GM21619 (cell line): Measurements from ENCODE around the gene PDZRN4.
"Not testable (repeated sequence)": the region's sequence is repeated elsewhere in the genome, so short reads cannot be mapped to it uniquely, and the experiment has no call there.

ENCODE experiments used
- ATAC-seq: cut with Tn5 transposase; IDR thresholded peaks from one replicate; pipeline ENCODE4 v1.9.1; 2021; ENCODE audit not compliant: unreplicated experiment

The PDZRN4 gene

DNA sequence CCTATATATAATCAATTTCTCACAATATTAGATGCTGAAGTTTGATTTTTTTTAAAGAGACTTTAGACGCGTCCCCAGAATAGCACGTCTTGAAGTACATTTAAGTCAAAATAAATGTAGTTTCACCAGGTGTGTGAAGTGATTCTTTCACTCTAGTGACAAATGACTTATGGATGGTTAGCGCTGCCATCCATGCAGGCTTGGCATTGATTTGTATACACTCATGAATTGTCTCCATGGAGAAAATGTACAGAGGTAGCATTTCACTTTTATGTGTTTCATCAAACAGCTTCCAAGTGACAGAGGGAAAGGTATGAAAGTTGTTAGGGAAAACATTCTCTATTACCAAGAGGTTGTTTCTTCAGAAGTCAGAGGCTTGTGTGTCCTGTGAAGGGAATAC, 360.8 kb downstream of the PDZRN4 start:
- ATAC-seq: no peak

DNA sequence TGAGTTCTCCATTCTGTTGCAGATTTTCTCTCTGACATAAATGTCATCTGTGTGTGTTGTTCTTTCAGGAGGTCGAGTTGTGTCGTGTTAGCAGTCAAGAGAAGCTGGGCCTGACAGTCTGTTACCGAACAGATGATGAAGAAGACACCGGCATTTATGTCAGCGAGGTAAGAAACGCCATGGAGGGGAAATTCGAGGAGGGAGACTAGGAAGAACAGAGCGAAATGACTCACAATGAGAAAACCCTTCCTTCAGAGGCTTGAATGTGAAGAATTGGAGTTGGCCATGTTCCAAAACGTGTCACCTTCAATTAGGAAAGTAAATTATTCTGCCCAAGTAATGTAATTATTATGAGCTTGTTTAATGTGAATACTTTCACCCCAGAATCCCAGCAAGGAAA, 364.5 kb downstream of the PDZRN4 start:
- no peak for ATAC-seq

DNA sequence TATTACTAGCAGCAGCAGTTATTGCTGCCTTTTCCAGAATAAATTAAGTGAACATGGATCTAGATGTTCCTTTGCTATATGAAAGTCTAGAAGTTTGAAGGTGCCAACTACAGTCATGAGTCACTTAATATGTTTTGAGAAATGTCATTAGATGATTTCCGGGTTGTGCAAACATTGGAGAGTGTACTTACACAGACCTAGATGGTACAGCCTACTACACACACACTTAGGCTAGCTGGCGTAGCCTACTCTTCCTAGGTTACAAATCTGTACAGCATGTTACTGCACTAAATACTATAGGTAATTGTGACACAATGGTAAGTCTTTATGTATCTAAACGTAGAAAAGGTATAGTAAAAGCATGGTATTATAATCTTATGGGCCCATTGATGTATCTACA, 368.1 kb downstream of the PDZRN4 start:
- ATAC-seq: no peak

DNA sequence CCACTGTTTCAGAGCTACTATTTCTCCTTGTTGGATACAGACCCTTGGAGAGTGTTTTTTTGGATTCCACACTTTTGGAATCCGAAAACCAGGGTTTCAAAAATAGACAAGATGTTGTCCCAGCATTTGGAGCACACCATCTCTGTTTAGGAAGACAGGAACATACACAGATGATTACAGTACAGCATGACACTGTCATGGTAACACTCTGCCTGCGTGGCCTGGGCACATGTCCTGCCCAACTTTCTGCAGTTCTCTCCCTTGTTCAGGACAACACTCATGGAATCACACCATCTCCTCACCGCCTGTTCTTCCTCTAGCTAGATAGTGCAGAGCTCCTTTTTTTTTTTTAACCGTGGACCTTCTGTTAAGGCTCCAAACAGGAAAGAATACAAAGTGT, 369.2 kb downstream of the PDZRN4 start:
- ATAC-seq: no peak

DNA sequence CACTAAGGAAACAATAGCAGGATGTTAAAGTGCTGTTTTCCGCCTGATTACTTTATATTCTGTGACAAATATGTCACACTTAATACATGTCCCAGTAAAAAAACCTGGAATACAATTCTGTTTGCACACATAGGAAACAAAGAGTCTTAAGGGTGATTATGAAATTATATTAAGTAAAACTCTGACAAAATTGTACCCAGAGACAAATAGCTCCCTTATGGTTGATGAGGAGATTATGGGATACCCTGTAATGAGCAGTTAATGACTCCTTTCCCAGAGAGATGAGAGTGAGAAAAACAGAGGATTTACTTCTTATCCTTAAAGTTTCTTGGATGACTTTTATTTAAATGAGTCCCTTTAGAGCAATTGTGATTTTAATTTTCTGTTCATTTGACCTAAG, 370.6 kb downstream of the PDZRN4 start:
- ATAC-seq: no peak

DNA sequence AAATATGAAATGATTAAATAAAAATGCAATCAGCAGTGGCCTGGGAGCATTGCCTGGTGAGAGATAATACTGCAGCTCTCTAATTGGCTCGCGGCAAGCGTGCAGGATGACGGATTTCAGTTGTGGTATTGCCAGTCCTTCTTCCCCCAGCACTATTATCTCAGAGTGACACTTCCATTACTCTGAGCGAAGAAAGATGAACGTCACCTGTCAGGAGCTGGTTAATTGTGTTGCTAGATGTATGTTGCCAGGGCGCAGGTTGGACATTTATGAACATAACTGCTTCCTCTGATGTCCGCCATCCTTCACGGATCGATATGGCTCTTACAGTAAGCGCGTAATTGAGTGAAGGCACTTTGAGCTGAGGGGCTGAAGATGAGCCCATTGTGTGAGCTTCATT, 374.9 kb downstream of the PDZRN4 start:
- no peak for ATAC-seq

DNA sequence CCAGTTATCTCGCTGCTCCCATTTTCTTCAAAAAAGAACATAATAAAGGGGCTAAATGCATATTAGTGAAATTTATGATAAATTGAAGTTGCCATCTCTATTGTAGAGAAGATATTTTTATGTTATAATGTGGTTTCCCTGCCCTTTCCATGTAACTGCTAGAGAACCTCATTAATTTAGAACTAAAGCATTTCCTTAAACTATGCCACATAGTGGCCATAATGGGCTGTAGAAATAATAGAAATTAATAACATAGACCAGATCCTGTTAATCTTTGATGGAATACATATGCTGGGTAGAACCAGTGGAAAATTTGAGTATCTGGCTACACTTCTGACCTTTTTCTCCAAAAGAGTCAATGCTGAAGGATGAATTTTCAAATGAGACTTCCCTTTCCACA, 376.7 kb downstream of the PDZRN4 start:
- no peak for ATAC-seq

DNA sequence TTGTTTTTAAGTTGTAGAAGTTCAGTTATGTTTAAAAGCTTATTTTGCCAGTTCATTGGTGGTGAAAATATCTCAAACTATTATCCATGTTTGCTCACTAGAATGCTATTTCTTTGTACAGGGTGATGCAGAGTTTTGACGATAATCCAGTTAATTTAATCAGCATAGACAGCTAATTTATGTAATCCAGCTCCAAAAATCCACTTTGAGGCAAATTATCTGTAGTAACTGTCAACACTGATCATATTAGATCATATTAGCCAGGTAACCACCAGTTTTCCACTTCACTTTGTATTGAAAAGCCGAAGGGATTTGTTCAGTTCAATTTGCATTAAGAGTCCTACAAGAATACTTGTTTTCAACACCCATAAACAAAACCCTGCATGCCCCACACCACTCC, 378.6 kb downstream of the PDZRN4 start:
- no peak for ATAC-seq

DNA sequence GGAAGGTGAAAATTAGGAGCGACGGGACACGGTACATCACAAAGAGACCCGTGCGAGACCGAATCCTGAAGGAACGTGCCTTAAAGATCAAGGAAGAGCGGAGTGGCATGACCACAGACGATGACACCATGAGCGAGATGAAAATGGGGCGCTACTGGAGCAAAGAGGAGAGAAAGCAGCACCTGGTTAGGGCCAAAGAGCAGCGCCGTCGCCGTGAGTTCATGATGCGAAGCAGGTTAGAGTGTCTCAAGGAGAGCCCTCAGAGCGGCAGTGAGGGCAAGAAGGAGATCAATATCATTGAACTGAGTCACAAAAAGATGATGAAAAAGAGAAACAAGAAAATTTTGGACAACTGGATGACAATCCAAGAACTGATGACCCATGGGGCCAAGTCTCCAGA, 385.3 kb downstream of the PDZRN4 start:
- no peak for ATAC-seq

DNA sequence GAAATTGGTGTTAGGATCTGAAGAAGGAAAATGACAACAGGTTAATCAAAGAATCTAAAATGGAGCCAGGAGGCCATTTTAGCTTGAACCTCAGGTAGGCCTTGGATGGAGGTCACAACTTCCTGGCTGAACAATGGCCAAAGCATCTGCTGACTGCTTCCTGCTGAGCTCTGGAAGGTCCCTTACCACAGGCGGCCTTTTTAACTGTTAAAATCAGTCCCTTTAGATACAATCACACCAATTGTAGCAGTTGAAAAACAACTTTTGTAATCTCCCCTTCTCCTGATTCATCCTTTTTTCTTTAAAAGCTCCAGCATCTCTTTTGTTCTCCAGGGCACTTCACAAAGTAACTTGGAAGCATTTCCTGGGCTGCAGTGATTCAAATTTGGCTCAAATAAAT, 388.8 kb downstream of the PDZRN4 start:
- ATAC-seq: no peak

DNA sequence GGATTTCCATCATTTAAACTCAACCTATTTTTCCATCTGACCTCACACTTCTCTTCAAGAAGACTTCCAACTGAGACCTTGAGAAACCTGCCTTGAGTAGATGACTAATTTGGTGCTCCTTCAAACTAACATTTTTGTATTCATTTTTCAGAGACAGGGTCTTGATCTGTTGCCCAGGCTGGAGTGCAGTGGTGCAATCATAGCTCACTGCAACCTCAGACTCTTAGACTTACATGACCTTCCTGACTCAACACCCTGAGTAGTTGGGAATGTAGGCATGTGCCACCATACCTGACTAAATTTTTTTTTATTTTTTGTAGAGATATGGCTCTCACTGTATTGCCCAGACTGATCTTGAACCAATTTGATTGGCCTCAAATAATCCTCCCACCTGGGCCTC, 389.9 kb downstream of the PDZRN4 start:
- ATAC-seq: no peak

DNA sequence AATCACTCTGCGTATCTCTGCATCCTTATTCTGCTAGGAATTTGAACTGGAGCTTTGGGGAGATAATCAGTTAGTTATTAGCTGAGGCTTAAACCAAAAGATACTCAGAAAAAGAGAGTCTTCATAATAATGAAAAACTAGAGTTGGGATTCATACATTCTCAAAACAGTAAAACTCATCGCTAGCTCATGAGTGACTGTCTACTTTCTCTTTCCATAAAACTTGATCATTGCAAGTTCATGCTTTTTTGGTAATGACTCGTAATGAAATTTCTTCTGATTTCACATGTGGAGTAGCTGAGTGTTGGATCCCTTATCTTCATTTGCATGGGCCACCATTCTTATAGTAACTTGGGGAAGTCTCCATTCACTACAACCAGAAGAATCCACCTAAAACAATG, 397.7 kb downstream of the PDZRN4 start:
- no peak for ATAC-seq

DNA sequence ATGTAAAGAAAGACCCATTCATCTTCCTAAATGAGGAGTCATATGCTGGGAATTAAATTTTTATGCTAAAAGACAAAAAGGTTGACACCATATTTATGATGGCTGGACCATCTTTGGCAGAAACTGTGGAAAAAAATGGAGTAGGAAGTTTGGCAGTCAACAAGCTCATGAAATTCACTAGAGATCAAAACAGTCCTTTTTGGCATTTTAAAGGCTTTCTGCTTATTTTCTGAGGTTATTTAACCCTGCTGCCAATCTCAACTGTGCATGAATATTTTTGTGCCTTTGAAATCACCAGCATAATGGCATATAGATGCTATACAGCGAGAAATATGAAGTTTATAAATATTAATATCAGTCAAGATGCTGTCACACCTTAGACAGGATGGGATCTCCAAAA, 399.5 kb downstream of the PDZRN4 start:
- ATAC-seq: no peak

DNA sequence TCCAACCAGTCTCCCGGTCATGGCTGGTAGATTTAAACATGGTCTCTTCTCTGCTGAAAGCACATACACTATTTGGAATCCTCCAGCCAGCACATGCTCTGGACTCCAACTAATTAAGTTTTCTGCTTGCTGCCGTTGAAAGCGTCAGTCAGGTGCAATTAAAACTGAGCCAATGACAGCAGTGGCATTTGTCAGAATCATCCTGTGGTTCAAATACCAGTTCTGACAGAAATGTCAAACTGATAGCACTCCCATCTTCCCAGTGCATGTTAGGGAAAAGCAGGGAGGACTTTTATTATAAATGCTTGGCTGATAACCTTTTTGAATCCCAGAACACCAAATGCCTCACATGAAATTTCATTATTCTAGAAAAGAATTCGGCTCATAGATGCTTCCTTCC, 401.8 kb downstream of the PDZRN4 start:
- ATAC-seq: no peak

DNA sequence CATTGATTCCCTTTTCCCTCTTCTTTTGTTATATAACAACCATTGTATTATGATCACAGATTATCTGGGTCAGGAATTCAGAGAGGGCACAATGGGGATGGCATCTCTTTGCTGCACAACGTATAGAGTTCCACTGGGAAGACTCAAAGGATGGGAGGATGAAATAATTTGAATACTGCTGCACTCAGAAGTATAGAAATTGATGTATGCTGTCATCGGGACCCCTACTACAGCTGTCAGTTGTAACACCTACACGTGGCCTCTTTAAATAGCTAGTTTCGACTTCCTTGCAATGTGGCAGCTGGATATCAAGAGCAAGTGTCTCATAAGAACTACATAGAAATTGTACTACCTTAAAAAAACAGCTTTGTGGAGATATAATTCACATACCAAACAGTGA, 408.1 kb downstream of the PDZRN4 start:
- ATAC-seq: no peak

DNA sequence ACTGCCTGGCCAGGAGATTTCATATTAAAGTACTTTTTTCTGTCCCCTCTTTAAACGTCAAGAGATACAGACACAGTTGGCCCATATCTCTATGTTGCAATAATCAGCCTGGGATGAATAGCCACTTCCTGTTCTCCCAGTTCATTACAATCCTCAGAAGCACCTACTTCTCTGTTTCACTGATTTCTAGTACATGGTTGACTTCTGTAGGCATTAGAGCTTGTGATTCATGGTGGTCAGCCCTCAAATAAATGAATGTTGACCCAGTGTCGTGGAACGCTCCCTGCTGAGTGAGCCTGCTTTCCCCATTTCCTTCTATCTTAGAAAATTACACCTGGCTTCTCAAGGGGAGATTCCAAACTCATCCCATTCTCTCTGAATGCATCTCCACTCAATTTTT, 416.7 kb downstream of the PDZRN4 start:
- ATAC-seq: no peak

DNA sequence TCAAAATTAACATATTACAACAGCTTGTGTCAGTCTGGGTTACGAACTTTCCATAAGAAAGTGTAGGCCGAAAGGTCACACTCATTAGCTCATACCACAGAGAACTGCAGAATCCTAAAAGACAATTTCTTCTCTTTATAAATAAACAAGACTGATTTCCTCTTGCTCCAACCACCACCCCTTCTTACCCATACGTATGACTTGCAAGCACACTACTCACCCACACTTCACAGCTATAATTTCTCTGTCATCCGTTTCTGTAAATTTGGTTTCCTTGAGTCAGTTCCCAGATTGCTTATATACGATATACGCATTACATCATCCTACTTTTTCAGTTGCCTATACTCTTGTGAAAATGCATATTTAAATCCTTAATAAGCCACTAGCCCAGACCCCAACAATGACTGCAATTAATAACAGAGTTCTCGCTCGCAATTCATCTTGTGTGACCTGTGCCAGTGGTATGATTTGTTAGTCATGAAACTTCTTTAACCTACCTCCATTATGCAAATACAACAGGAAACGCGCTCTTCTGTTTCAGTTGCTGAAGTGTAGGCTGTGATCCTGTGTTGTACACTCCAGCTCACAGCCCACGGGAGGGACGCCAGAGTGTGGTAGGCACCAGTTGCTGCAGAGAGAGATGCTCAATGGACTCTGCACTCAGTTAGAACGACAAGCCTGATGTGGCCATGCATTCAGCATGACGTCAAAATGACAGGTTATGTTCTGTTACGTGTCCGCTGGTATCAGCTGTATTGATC, 417.6 kb downstream of the PDZRN4 start:
- ATAC-seq: no peak

DNA sequence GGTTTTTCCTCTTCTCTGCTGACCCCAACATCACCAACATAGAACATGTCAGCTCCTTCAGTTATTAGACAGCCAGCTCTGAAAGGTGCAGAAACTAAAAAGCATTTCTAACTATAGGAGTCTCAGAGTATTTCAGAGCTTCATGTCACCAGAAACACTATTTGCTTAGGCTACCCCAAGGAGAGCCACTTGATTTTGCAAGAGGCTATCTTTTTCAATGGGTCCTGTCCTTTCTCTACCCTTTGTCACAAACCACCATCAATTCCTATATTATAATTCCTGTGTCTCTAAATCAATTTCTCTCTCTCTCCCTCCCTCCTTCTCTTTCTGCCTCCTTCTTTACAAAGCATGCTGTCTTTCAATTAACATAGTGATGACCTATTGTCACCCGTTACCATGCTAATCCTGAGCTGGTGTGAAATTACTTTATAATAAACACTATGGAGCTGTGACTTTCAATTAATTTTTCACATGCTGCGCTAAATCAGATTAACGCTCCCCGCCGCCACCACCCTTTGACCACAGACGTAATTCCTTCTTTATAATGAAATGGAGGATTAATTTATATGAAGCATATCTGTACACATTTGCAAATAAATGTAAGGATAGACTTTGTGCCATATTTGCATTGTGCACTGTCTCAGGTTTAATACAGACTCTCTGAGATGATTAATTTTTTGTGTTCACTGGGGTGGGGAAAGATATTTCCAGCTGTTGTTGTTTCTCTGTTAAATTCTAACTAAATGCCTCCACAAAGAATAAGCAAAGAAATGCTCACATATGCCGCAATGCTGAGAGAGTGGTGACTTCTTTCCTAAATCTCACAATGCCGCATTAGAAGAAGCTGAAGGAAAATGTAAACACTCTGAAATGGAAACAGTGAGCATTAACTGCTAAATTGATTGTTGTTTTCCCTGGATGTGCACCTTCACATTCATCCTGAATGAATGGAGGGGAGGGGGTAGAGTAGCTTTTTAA, 418.6 kb downstream of the PDZRN4 start:
- no peak for ATAC-seq

DNA sequence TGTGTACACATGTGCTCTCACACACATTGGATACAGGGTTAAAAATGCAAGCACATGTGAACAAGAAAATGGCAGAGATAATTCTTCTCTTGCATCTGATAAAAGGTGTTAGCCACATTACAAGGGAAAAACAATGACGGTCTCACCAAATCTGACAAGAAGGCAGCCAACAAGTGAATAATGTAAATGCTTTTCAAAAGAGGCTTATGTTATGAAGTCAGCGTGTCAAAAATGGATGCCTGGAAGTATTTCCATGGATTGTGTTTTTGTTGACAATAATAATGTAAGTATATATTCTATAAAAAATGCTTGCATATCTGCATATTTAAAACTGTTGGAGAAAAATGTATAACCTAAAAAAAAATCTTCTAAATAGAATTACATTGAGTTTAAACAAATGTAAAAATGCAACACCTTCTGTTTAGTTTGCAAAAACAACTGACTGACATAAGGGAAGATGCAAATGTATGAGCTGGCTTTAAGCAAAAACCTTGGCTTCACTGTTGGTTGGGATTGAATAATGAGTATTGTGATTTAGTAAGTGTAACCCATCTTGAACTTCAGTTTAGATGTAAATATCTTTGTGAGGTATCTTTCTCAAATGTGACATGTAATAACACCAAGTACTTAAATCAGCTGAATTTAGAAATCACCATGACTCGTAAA, 424.9 kb downstream of the PDZRN4 start:
- no peak for ATAC-seq

DNA sequence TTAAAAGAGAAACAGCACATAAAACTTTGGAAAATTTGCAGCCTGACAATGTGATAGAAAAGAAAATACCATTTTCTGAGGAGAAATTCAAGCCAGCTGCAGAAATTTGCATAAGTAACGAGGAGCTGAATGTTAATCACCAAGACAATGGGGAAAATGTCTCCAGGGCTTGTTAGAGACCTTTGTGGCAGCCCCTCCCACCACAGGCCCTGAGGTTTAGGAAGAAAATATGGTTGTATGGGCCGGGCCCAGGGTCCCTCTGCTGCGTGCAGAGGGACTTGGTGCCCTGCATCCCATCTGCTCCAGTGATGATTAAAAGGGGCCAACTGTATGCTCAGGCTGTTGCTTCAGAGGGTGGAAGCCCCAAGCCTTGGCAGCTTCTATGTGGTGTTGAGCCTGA, 427.1 kb downstream of the PDZRN4 start:
- ATAC-seq: not testable (repeated sequence)

DNA sequence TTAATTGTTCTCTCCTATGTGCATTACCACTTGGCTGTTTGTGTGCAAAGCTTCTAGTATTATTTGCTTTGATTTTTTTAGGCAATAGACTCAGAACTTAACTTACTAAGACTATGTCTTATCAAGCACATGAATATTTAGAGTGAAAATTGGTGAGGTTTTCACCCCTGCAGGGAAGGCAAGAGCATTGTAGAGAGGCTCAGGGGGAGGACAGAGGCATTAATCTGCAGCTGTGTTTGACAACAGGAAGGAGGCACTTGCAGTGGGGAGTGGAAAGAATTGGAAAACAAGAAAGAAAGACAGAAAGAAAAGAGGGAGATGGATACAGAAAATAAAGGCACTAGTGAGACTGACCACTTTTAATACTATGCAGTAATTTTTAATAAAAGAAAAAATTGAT, 431.6 kb downstream of the PDZRN4 start:
- ATAC-seq: no peak

DNA sequence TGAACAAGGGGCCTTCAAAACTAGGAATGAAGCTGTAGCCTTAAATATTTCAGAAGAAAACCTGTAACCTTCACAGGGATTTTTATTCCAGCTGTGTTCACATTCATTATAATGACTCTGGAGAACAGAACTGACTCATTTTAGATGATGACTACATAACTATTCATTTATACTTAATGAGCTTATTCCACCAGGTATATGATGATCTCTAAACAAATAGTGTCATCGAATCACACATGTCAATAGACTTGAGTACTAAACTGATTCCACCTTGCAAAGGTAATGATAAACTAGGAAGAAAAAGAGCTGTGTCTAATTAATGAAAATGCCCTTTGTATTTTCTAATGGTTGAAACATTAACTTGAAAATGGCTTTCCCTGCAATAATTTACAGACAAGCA, 433.2 kb downstream of the PDZRN4 start:
- no peak for ATAC-seq
